Measurements from ENCODE around the gene POLD4.
"Not testable (repeated sequence)": the region's sequence is repeated elsewhere in the genome, so short reads cannot be mapped to it uniquely, and the experiment has no call there.

The POLD4 gene

DNA sequence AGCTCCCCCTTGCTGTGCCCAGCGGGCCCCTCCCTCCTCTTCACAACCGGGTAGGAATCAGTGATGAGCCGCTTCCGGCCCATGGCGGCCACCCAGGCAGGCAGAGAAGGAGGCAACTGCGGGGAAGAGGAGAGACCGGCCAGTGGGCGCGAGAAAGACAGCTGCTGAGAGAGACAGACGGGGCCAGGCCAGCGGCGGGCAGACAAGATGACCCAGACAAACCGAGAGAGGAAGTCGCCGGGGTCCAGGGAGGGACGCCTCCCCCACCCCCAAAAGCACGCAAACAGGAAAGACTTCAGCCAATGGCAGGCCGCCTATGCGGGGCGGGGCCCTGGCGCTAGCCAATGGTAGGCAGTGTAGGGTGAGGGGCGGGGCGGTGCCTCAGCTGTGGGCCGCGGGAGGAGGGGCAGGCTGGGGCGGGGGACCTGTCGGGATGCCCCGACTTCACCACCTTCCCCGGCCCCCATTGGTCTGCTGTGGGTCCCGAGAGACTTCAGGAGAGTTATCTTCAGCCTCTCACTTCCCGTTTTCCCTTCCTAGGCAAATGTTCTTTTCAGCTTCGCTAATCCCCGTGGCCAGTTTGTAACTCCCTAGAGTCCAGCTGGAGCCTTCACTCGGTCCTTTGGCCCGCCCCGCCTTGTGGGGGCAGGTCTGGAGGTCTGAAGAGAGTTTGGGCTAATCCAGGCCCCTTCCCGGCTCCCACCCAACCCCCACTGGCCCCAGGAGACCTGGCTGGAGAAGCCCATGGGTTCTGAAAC lies at the start of gene POLD4:
Gene POLD4 (minus strand): TSS at position 230 of the 758 bp plus-strand sequence. CDS start 147 bp downstream, at position 83.
- TF ChIP-seq, protein P1, sequence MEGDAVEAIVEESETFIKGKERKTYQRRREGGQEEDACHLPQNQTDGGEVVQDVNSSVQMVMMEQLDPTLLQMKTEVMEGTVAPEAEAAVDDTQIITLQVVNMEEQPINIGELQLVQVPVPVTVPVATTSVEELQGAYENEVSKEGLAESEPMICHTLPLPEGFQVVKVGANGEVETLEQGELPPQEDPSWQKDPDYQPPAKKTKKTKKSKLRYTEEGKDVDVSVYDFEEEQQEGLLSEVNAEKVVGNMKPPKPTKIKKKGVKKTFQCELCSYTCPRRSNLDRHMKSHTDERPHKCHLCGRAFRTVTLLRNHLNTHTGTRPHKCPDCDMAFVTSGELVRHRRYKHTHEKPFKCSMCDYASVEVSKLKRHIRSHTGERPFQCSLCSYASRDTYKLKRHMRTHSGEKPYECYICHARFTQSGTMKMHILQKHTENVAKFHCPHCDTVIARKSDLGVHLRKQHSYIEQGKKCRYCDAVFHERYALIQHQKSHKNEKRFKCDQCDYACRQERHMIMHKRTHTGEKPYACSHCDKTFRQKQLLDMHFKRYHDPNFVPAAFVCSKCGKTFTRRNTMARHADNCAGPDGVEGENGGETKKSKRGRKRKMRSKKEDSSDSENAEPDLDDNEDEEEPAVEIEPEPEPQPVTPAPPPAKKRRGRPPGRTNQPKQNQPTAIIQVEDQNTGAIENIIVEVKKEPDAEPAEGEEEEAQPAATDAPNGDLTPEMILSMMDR (IDR thresholded peaks at IDR 0.05; ENCODE audit: extremely low read depth, missing control alignments), result no peak

DNA sequence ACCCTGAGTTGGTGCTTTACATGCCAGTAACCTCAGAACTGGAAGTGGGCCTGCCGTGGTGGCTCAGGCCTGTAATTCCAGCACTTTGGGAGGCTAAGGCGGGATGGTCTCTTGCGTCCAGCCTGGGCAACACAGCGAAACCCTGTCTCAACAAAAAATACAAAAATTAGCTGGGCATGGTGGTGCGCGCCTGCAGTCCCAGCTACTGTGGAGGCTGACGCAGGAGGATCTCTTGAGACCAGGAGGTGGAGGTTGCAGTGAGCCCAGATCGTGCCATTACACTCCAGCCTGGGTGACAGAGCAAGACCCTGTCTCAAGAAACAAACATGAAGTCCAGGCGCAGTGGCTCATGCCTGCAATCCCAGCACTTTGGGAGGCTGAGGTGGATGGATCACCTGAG lies 49.7 kb upstream of the POLD4 start:
- DNase-seq (ENCODE audit: low spot score), result not testable (repeated sequence)

More for the DNA sequence above, at the start of gene POLD4:
- peak; percentile 94 for DNase-seq (ENCODE audit: low spot score)

DNA sequence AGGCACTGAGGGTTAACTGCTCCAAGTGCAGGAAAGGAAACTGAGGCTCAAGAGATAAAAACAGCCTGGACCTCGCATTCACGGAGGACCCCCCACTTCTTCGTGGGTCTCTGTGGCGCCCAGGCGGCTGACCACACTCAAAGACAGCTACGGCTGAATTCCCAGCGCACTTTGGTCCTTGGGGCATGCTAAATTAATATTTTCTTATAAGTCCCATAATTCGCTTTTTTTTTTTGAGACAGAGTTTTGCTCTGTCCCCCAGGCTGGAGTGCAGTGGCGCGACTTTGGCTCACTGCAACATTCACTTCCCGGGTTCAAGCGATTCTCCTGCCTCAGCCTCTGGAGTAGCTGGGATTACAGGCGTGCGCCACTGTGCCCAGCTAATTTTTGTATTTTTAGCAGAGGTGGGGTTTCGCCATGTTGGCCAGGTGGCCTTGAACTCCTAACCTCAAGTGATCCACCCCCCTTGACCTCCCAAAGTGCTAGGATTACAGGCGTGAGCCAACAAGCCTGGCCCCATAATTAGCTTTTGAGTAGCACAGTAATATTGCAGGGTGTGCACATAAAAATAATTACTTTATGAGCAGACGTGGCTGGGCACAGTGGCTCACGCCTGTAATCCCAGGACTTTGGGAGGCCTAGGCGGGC lies 49.0 kb upstream of the POLD4 start:
- DNase-seq (ENCODE audit: low spot score), result not testable (repeated sequence)

DNA sequence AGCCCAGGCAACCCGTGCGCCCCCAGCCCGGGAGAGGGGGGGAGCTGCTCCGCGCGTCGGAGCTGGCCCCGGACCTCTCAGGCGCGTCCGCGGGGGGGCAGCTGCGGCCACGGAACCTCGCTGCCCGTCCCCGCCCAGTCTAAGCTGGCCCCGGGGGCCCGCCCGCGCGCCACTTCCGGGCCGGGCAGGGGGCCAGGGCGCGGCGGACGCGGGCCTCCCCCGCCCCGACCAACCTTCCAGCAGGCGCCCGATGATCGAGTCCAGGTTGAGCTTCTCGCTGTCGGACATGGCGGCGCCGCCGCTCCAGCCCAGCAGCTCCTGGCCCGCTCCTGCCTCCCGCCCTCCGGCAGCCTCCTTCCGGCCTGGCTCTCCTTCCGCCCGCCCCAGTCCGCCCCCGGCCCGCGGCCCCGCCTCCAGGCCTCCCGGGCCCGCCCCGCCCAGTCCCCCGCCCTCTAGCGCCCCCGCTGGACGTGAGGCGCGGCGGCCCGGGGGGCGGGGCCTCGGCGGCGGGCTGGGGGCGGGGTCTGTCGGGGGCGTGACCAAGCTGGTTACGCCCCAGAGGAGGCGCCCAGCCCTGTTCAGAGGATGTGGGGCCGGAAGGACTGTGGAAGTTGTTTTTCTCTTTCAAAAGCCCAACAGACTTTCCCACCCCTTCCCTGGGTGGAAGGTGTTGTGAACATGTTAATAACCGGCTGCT lies 48.3 kb upstream of the POLD4 start, which contains the start of gene PPP1CA:
Gene PPP1CA (minus strand): TSS at position 364 of the 697 bp plus-strand sequence. CDS start 76 bp downstream, at position 288.
- TF ChIP-seq, protein P1 (IDR thresholded peaks at IDR 0.05; ENCODE audit: extremely low read depth, missing control alignments), result peak; percentile 19
- peak; percentile 100 for DNase-seq (ENCODE audit: low spot score)

DNA sequence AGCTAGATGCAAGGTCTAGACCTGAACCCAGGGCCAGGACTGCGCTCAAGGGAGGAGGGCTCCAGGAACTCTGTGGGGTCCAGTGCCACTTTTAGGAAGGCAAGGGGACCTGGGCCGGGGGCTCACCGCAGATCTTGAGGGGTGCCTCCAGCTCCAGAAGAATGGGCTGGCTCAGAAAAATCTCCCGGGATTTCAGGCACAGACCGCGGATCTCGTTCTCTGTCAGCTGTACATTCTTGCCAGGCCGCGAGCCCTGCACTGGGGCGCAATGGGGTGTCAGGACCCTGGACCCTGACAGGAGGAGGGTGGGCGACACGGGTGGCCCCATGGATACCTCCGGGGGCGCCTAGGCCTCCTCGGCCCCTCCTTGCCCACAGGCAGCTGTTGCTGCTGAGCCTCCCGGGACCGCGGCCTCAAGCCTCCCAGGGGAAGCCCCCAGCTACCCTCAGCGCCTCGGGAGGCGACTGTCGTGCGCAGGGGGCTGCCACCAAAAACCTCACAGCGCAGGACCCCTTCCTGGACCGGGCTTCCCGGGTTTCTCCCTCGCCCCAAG lies 47.7 kb upstream of the POLD4 start:
- DNase-seq (ENCODE audit: low spot score), result peak; percentile 51
- TF ChIP-seq, protein P1 (IDR thresholded peaks at IDR 0.05; ENCODE audit: extremely low read depth, missing control alignments), result no peak

DNA sequence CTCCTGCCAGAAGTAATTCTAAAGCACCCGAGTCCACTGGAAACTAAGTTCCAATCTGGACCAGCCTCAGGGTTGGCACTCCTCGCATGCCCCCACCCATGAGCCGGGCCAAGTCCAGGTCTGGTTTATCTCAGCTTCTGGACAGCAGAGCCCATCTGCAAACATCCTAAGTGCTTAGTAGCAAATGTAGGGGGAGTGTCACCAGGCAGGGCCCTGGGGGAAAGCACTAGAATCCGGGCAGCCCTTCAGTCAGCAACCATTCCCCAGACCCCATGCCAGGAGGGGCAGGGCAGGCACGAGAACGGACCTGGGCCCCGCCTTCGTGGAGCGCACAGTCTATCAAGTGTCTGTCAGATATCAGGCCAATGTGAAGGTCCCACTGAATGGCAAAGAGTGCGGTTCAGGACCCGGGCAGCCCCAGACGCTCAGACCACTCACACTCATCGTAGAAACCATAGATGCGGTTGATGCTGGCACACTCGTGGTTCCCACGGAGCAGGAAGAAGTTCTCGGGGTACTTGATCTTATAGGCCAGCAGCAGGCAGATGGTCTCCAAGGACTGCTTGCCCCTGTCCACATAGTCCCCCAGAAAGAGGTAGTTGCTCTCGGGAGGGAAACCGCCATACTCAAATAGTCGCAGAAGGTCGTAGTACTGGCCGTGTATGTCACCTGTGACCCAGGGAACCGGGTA lies 47.0 kb upstream of the POLD4 start:
- TF ChIP-seq, protein P1 (IDR thresholded peaks at IDR 0.05; ENCODE audit: extremely low read depth, missing control alignments), result no peak
- DNase-seq (ENCODE audit: low spot score), result peak; percentile 21

DNA sequence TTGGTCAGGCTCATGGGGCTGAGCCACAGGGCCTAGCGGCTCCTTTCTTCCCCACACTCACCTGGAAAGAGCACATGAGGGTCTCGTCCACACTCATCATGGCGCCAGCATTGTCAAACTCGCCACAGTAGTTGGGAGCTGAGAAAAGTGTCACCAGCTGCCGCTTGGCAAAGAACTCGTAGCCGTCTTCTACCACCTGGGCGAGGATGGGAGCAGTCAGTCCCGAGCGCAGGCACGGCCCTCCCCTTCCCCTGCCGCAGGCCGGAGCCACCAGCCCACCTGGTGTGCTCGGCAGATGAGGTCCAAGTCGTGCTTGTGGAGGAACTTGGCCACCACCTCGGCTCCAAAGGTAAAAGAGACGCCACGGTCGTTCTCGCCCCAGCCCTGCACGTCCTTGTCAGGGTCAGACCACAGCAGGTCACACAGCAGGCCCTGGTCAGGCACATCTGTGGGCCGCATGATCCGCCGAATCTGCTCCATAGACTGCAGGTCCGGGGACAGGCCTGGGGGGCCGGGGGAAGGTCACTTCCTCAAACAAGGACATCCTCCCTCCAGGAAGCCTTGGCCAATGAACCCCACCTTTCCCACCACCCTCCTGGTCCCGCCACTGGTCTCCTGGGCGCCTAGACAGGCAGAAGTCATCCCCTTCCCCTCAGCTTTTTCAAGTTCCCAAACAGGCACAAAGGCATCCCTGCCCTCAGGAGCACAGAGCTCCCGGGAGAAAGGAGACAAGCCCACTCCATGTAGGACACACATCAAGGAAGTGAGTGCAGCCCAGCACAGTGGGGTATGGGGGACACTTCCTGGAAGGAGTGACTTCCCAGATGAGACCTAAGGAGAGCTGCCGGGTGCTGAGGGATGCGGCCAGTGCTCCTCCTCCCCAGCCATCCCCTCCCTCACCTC lies 45.6 kb upstream of the POLD4 start:
- DNase-seq (ENCODE audit: low spot score), result no peak
- TF ChIP-seq, protein P1 (IDR thresholded peaks at IDR 0.05; ENCODE audit: extremely low read depth, missing control alignments), result no peak

Measured in GM20000 (cell line).